DMS153 (cell line): Measurements from ENCODE around the gene DRG2.

Source experiments
- DNase-seq: peaks from one replicate; lab custom pipeline; 2025; lab: John Stamatoyannopoulos, UW

The DRG2 gene

DNA sequence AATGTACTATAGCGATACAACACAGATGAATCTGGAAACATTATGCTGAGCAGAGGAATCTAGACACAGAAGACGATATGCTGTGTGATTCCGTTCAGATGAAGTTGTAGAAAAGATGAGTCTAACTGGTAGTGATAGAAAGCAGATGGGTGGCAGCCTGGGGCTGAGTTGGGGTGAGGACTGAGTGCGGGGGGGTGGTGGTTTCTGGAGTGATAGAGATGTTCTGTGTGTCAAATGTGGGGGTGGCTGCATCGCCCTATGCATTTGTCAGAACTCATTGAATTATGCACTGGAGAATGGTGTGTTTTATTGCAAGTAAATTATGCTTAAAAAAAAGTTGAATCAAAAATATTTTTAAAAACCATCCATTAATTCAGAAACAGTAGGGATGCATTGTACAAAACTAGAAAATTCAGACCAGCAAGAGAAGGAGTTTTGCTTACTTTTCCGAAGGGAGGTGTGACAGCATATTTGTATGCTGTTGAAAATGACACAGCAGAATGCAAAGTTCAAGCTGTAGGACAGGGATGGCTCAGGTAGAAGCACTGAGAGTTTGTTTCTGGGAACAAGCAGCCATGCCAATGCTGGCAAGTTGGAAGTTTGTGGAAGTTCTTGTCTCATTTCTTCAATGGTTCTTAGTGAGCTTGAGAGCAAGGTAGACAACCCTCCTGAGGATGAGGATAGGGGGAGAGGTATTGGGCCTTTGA lies 13.0 kb upstream of the DRG2 start:
- DNase-seq: no peak

DNA sequence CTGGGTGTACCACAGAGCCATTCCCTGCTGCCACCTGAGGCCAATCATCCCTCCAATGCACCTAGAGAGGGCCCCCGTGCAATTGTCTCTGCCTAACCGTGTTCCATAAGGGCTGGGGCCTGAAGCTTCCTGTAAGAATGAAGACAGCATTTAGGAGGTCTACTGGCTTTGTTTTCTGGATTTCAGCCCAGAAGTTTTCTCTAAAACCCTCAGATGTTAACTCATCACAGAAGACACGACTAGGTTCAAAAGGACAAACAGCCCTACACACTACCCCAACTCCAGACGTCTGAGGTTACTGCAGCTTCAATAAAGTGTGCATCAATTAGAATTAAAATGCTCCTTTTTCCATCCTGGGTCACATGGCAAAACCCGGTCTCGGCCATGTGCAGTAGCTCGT lies 10.8 kb upstream of the DRG2 start:
- no peak for DNase-seq

DNA sequence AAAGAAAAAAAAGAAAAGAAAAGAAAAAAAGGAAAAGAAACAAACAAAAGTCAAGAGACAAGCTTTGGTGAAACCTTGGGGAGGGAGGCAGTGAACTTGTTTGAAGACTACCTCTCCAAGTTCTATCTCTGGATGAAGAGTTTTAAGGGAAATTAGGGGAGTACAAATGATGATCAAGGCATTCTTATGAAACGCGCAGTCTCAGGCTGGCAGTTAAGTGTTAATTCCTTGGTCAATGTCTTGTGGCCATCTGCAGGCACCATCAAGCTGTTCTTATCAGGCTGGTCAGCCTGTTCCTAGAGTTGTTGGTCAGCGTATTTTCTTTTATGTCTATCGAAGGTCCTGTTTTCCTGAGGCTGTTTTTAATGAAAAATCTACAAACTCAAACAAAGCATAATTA lies 8.2 kb upstream of the DRG2 start:
- no peak for DNase-seq

DNA sequence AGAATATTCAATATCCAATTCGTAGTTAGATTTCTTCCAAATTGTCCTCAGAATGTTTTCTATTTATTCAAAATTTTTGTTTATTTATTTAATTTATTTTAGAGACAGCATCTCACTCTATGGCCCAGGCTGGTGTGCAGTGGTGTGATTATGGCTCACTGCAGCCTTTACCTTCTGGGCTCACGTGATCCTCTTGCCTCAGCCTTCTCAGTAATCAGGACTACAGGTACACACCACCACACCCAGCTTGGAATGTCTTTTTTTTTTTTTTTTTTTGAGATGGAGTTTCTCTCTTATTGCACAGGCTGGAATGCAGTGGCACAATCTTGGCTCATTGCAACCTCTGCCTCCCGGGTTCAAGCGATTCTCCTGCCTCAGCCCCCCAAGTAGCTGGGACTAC lies 3.5 kb upstream of the DRG2 start:
- no peak for DNase-seq

DNA sequence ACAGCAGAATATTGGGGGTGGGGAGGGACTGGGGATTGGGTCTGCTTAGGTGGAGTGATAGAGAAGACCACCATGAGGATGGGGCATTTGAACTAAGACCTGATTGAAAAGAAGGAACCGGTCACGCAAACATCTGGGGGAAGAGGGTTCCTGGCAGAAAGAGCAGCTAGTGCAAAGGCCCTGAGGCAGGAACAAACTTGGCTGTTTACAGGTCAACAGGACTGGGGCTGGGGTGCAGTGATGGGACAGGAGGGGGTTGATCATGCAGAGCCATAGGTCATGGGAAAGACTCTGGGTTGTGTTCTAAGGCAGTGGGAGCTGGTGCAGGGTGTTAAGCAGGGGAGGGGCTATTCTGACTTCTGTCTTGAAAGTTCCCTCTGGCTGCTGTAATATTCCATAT lies 1.9 kb downstream of the DRG2 start:
- no peak for DNase-seq

DNA sequence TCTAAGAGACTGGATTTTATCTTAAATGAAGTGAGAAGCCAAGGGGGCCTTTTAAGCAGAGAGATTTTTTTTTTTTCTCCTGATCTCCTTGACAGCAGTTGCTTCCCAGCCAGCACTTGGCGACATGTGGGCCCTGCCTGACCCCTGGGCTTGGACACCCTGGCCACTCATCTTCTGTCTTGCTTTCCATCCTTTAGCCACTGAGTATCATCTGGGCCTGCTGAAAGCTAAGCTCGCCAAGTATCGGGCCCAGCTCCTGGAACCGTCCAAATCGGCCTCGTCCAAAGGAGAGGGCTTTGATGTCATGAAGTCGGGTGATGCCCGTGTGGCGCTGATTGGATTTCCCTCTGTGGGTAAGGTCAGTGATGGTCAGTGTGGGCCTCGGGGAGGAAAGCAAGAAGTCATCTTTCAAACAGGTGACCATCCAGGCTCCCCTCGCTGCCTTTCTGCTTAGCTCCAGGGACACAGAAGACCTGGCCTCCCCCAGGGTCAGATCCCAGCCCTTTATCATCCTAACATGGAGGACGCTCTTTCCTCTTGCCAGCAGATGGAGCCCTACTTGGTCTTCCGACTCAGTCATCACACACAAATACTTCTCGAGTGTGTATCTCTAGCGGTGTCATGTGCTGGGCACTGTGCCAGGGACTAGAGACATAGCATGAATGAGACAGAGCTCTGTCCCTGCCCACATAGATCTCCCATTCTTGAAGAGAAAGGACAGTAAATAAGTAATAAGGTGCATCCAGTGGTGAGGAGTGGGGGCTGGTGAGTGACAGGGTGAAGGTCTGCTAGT lies 6.1 kb downstream of the DRG2 start:
- no peak for DNase-seq

DNA sequence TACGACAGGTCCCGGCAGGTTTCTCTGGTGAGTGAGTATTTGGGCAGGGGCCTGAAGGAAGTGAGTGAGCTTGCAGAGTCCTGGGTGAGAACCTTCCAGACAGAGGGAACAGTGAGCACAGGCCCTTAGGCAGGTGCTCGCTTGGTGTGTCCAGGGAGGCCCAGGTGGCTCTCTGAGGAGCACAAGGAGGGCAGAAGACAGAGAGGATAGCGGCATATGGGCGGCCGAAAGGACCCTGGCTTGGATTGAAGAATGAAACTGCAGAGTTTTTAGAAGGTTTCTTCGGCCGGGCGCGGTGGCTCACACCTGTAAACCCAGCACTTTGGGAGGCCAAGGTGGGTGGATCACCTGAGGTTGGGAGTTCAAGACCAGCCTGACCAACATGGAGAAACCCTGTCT lies 6.7 kb downstream of the DRG2 start:
- DNase-seq: no peak

DNA sequence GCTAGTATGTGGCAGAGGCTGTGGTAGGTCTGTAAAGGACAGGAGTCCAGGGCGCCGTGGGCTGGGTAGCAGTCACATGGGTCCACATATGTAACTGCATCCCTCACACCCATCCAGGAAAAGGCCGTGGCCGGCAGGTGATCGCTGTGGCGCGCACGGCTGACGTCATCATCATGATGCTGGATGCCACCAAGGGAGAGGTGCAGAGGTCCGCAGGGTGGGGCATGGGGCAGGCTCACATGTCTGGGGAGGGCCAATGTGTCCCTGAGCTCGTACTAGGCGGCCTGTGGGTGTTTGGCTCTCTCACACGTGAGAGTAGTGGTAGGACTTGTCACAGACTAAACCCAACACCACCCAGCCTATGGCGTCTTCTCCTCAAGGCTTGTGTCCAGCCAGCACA lies 11.8 kb downstream of the DRG2 start:
- DNase-seq: no peak

DNA sequence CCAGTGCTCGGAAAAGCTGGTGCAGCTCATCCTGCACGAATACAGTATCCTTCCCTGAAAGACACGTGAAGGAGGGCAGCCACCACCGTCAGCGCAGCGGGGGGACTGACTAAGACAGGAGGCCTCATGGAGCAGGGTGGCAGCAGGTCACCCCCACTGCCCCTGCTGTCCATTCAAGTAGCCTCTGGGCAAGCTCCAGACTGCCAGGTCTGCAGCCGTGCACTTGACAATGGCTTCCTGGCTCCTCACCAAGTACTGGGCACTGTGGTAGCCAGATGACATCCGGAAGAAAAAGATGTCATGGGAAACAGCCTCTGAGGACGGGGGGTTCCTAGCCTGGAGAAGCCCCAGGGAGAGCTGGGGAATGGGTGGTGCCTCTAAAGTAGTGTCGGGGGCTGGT lies 12.9 kb downstream of the DRG2 start:
- DNase-seq: no peak

DNA sequence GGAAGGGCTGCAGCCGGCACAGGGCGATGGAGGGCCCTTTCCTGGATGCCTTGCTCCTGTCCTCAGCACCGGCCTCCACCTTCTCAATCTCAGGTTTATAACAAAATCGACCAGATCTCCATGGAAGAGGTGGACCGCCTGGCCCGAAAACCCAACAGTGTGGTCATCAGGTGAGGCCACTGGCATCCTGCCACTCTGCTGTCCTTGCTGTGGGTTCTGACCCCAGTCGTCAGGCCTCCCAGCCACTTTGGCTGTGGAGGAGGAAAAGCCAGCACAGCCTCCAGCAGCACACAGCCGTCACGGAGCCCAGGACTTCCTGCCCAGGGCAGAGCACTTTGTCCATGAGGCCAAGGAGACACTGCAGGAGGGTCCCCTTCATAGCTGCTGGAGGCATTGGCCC lies 14.1 kb downstream of the DRG2 start:
- DNase-seq: no peak

DNA sequence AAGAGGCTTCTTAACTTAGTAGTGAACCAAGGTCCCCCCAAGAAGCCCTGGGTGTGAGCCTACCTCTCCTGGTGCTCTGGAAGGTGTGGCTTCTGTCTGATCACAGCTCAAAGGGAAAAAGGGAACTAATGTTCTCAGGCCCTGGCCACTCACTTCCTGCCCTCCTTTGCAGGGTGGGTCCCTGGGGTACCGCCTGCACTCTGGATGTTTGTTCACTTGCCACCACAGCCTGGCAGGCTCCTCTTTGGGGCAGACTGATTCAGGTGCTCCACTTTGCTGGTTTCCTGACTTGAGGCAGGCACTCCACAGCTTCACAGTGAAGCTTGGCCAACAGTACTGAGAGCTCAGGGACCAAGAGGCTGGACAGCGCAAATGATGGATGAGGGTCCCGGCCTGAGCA lies 14.9 kb downstream of the DRG2 start:
- no peak for DNase-seq

DNA sequence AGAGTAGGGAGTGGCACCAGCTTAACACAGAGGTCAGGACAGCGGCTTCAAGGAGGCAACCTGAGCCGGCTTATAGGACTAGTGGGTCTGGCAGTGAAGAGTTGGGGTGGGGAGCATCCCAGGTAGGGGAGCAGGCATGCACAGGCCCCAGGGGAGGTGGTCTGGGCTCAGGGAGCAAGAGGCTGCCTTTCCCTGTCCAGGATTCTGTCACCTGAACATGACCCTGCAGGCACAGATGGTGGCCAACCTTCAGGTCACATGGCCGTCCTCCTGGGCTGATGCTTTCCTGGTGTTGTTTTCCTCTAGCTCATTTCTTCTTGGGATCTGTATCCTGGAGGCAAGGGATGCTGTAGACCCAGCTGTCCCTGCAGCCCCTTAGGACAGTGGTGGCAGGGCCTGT lies 17.3 kb downstream of the DRG2 start:
- no peak for DNase-seq

DNA sequence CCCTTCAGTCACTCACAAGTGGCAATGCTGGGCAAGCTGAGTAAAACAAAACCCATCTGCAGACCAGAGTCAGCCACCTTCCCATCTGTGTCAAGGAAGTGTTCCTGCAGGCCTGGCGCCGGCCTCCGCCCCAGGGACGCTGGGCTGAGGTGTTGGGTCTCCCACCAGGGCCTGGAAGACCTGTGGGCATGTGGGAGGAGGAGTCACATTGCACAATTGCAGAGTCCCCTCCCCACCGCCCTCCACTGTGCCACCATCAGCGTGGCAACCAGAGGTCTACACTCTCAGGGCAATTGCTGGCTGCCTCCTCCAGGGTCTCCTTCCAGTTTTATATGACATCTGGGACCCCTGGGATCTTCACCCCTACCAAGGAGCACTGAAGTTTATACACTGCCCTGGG lies 17.8 kb downstream of the DRG2 start:
- no peak for DNase-seq

DNA sequence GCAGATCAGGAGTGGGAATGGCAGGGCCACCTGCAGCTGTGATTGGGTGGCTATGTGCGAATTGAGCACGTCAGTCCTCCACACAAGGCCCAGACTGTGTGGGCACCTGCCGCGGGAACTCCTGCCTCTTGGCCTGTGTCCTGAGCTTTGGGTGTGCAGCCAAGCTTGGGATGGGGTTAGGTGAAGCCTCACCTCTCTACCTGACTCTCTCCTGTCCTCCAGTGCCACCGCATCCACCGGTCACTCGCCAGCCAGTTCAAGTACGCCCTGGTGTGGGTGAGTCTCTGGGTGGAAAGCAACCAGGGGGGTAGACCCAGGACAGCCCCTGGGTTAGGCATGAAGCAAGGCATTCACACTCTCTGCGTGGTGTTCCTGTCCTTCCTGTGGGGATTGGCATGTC lies 18.5 kb downstream of the DRG2 start:
- no peak for DNase-seq

DNA sequence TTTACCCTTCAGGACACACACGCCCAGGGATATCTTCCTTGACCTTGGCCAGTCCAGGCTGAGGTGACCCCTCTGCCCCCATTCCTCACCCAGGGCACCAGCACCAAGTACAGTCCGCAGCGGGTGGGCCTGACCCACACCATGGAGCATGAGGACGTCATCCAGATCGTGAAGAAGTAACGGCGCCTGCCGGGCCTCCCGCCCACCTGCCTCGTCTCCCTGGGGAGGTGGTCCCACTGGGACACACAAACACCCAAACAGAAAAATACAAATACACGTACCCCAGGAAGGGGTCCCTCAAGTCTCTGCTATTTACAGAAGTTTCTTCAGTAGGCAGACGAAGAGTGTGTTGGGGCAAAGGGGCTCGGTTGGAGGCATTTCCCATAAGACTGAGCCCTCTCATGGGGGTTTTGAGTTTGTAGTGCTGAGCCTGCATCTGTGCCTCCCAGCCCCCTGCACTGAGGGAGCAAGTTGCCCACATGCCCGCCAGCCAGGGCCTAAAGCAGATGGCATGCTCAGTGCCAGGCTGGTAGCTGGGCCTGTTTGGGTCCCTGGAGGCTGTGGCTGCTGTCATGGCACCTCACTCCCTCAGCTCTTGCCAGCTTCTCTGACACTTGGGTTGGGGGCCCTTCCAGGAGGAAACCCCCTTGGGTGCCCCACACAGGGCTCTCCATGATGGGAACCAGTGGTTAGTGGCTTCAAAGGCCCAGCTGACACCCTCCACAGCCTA lies 19.5 kb downstream of the DRG2 start:
- no peak for DNase-seq

DNA sequence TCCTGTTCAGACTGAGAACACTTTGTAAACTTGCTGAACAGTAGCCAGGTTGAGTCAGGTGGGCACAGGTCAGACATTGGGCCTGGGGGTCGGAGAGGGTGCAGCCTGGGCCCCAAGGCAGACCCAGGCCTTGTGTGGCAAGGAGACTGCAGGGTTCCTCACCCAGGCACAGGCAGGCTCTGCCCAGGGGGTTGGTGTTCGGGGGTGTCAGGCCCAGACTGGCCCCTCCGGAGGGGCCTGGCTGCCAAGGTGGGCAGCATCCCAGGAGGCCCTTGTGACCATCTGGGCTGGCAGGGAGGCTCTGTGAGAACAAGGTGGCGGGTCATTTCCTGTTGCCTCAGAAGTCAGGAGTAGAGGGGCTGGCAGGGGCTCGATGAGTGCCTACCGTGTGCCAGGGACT lies 20.2 kb downstream of the DRG2 start:
- DNase-seq: no peak

DNA sequence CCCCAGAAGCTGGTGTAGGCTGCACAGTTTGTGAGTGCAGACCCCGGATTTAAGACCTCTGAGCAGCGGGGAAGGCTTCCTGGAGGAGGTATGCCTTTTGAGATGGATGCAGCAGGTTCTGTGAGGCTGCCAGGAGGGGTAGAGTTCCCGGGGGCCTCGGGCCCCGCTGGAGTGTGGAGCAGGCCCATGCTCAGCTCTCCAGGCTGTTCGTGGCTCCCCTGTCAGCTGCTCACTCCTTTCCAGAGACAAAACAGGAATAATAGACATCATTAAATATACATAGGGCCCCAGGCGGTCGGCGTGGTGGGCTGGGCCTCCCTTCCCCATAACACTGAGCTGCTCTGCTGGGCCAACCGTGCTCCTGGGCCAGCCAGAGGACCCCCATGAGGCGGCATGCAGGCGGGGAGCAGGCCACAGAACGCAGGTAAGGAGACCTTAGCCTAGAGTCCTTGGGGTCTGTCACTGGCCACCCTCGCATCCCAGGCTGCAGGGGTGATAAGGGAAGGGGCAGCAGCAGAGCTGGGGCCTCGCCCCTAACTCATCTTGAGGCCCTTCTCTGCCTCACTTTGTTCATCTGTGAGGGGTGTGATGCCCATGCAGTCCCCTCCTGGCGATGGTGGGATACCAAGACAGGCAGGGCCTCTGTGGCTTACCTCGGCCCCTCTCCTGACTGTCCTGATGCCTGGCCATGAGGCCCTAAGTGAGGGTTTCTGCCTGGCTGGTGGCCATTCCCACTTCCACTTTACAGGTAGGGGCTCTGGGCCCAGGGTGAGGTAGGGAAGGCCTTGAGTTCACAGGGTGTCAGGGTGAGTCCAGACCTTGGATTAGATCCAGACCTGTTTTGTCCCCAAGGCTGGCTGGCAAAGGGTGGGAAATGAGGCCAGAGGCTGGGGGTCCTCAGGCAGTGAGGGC lies 20.9 kb downstream of the DRG2 start, which contains the start of gene MYO15A:
Gene MYO15A, plus strand, starts transcription at position 356 of the 912 bp plus-strand sequence. CDS start 10,045 bp downstream, outside the sequence.
- no peak for DNase-seq

DNA sequence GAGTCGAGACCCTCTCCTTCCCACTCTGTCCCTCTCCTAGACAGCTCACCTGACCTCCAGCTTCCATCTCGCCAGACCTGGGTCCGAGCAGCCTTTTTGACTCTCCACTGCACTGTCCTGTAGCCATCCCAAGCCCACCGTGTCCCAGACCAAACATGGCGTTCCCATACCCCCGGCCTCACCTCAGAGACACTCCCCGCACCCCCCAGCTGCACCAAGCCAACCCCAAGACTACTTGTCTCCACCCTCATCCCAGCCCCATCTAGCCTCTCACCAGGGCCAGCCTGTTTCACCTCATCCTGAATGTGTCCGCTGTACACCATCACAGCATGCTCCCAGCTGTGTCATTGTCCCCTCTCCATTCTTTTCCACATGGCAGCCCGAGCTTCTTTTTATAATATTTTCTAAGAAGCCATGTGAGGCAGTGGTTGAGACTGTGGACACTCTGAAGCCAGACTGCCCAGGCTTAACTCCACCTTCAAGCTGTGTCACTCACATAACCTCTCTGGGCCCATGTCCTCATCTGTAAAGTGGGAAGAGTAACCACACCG lies 22.3 kb downstream of the DRG2 start:
- DNase-seq: no peak

DNA sequence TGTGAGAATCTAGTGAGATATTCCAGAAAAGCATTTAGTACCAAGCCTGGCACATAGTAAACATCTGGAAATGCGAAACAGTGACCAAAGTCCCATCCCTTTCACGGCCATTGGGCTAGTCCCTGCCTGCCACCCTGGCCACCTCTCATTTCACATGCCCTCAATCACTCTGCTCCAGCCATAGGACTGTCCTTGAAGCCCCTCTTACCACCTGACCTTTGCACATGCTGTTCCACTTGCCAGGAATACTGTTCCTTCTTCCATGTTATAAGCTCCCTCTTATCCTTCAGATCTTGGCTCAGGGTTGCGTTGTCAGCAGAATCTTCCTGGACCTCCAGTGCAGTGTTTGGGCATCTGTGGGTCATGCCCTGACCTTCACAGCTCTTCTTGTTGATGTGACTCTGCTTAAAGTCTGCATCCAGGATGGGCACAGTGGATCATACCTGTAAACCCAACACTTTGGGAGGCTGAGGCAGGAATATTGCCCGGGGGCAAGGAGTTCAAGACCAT lies 22.9 kb downstream of the DRG2 start:
- no peak for DNase-seq

DNA sequence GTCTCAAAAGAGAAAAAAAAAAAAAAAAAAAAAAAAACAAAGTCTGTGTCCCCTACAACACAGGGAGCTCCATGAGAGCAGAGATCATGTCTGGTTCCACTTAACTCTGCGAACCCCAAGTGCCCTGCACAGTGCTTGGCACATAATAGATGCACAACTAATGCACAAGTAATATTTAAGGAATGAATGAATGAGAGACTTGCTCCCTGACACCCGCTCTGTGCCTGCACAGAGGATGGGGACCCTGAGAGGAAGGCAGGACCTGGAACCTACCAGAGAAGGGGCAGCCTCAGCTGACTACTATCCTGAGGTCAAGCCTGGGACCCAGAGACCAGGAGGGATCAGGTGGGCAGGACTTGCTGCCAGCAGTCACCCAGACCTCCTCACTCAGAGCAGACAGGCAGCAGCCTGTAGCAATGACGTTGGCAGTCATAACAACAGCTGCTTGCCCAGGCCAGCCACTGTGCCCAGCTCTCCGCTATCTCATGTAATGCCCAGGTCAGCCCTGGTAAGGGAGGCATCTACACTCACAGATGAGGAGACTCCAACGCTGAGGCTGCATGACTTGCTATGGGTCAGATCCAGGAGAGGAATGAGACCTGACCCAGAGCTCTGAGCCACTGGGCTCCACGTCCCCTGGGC lies 23.7 kb downstream of the DRG2 start:
- no peak for DNase-seq

DNA sequence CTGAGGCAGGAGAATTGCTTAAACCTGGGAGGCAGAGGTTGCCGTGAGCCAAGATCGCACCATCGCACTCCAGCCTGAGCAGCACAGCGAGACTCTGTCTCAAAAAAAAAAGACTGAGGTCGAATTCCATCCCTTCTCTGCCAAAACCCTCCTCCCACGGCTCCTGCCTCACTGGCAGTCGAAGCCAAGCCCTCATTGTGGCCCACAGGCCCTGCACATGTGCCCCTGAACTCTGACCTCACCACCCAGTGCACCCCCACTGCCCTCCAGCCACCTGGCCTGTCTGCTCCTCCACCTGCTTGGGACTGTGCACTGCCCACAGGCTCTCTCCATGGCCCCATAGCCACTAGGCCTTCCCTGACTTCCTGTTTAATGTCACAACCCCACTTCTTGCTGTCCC lies 27.8 kb downstream of the DRG2 start:
- no peak for DNase-seq
